ES-I3 (cell line): ENCODE results near the gene CDADC1.

Experiments used
- H3K36me3 ChIP-seq: 2 replicates; pipeline ENCODE4 v1.6.1; 2013; ENCODE audit warnings: mild to moderate bottlenecking, low read length, control low read depth, moderate library complexity; ENCODE audit not compliant: insufficient read depth
- H3K4me1 ChIP-seq: 2 replicates; pipeline ENCODE4 v1.6.1; 2013; ENCODE audit warnings: mild to moderate bottlenecking, control low read depth, low read length; ENCODE audit not compliant: insufficient read depth
- H3K9ac ChIP-seq: 2 replicates; pipeline ENCODE4 v1.6.1; 2013; ENCODE audit warnings: low read depth, mild to moderate bottlenecking, low read length, moderate library complexity
- H3K9me3 ChIP-seq: 2 replicates; pipeline ENCODE4 v1.6.1; 2013; ENCODE audit warnings: mild to moderate bottlenecking, low read length, moderate library complexity; ENCODE audit not compliant: control insufficient read depth, insufficient read depth

CDADC1 gene

GRCh38 chr13:49295244-49295643 is 47.5 kb downstream of the CDADC1 start:
- H3K4me1 ChIP-seq: no peaks in the 10 kb centered on the region
- H3K36me3 ChIP-seq: no peaks in the 10 kb centered on the region
- no peak overlapping the region for H3K9ac ChIP-seq
- no peaks in the 10 kb centered on the region for H3K9me3 ChIP-seq

DNA sequence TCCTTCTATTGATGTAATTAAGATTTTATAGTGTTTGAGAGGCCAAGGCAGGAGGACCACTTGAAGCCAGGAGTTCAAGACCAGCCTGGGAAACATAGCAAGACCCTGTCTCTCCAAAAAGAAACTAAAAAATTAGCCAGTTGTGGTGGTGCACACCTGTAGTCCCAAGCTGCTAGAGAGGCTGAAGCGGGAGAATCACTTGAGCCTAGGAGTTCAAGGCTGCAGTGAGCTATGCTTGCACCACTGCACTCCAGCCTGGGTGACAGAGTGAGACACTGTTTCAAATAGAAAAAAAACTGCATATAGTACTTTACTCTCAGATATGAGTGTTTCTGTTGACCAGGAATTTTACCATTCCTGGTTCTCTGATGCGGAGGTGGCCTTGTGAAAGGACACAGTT is 48.9 kb downstream of the CDADC1 start:
- Histone ChIP-seq H3K36me3 (no peaks in the 10 kb centered on the region), H3K9me3 (no peaks in the 10 kb centered on the region), H3K4me1 (no peaks in the 10 kb centered on the region), H3K9ac (no peak overlapping the region)

GRCh38 chr13:49297338-49297737 is 49.6 kb downstream of the CDADC1 start:
- Histone ChIP-seq H3K36me3 (no peaks in the 10 kb centered on the region), H3K4me1 (no peaks in the 10 kb centered on the region), H3K9me3 (no peaks in the 10 kb centered on the region), H3K9ac (no peak overlapping the region)

GRCh38 chr13:49298416-49298815 is 50.7 kb downstream of the CDADC1 start:
- no peaks in the 10 kb centered on the region for H3K4me1 ChIP-seq
- H3K9me3 ChIP-seq: no peaks in the 10 kb centered on the region
- H3K9ac ChIP-seq: no peak overlapping the region
- no peaks in the 10 kb centered on the region for H3K36me3 ChIP-seq

DNA sequence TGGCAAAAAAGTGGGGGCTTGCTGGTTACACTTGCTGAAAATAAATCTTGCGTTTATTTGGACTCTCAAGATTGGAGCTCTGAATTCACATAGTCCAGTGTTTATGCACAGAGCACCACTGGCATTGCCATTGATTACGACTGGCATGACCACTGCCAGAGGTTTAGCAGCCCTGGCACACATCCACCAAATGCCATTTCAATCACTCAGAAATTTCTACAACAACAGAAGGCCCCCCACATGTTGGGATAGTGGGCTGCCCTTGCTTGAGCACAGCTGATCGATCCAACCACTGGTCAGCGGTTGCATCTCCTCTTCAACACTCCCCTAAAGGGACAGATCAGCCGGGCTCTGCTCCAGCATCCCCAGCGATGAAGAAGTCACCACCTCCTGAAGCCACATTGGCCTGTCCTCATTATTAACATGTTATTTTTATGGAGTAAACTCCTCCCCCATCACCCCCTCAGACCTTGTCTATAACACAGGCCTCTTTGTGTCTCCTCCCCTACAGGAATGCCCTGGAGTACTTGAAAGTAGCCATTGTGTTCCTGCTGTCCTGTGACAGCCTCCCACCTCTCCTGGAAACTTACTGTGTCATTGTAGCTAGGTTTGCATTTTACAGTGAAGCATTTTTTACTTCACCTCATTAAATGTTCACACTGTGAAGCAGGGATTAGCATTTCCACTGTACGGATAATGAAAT is 51.3 kb downstream of the CDADC1 start:
- H3K36me3 ChIP-seq: no peaks in the 10 kb centered on the region
- no peaks in the 10 kb centered on the region for H3K4me1 ChIP-seq
- no peak overlapping the region for H3K9ac ChIP-seq
- H3K9me3 ChIP-seq: no peaks in the 10 kb centered on the region

DNA sequence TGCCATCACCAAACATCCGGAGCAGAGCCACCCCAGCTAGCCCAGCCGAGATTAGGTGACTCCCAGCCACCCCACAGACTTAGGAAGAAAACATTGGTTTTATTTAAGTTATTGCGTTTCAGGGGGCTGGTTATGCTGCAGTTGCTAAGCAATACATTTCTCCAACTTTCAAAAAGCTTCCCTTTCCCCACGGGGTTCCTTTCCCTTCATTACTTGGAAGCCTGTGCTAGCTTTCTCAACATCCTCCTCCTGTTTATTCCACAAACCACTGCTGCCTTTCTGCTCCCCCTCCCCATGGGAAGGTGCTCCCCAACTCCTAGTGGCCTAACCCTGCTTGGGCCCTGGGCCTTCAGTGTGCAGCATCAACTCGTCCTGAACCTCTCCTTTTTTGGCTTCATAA is 52.6 kb downstream of the CDADC1 start:
- Histone ChIP-seq H3K9me3 (no peaks in the 10 kb centered on the region), H3K4me1 (no peaks in the 10 kb centered on the region), H3K36me3 (no peaks in the 10 kb centered on the region), H3K9ac (no peak overlapping the region)

GRCh38 chr13:49300739-49301589 is 53.2 kb downstream of the CDADC1 start:
- Histone ChIP-seq H3K36me3 (no peaks in the 10 kb centered on the region), H3K4me1 (no peaks in the 10 kb centered on the region), H3K9me3 (no peaks in the 10 kb centered on the region), H3K9ac (peak overlapping the region; percentile 23; the same call in 1 of the 2 replicates)

DNA sequence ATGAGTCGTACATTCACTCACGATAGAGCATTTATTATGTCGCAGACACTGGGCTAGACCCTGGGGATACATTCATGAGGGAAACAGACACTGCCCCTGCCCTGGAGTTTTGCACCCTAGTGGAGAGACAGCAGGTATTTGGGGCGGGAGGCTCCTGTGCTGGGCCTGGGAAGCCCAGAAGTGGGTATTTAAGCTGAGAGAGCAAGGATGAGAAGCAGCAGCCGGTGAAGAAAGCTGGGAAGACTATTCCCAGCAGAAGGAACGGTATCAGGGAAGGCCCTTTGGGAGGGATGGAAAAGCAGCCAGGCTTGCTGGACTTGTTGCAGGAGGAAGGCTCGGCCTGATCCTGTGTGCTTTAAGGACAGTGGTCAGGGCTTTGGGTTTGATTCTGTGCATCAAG is 54.5 kb downstream of the CDADC1 start:
- Histone ChIP-seq H3K4me1 (no peaks in the 10 kb centered on the region), H3K9ac (no peak overlapping the region), H3K36me3 (no peaks in the 10 kb centered on the region), H3K9me3 (no peaks in the 10 kb centered on the region)

DNA sequence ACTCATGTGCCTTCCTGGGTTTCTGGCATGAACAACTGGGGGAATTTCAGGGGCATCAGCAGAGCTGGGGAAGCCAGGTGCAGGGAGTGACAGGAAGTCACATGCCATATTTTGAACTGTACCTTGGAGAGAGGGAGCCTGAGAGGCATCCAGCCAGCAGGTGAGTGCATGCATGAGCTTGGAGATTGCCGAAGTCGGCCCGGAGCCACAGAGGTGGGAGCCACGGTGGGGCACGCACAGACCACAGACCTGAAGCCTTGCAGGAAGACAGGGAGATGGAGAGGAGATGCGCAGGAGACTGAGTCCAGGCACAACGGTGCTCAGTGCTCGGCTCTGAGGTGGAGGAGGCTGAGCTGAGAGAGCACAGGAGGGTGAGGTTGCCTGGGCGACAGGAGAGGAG is 55.1 kb downstream of the CDADC1 start:
- no peak overlapping the region for H3K9ac ChIP-seq
- no peaks in the 10 kb centered on the region for H3K9me3 ChIP-seq
- no peaks in the 10 kb centered on the region for H3K4me1 ChIP-seq
- H3K36me3 ChIP-seq: no peaks in the 10 kb centered on the region

- no peaks in the 10 kb centered on the region for H3K36me3 ChIP-seq
- H3K4me1 ChIP-seq: no peaks in the 10 kb centered on the region
- H3K9ac ChIP-seq: no peak overlapping the region
- H3K9me3 ChIP-seq: no peaks in the 10 kb centered on the region
Measured at GRCh38 chr13:49303533-49304252, 56.0 kb downstream of the CDADC1 start.

DNA sequence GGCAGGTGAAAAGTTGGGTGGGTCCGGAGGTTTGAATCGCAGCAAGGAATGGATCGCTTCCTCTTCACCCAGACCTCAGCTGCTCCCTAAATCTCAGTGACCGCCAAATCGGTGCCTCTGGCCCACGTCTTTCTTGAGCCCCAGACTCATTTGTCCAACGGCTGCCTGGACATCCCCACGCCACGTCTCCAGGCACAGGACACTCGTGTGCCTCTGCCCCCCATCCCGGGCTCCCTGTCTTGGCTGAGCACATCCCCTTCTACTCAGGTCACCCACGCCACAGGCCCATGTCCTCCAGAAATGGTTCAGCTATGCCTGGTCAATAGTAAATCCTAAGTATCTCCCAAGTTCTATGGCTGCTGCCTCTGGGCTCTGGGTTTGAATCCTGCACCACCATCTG is 56.6 kb downstream of the CDADC1 start:
- Histone ChIP-seq H3K36me3 (no peaks in the 10 kb centered on the region), H3K9ac (no peak overlapping the region), H3K9me3 (no peaks in the 10 kb centered on the region), H3K4me1 (no peaks in the 10 kb centered on the region)

GRCh38 chr13:49304763-49305700 is 57.3 kb downstream of the CDADC1 start:
- no peak overlapping the region for H3K9ac ChIP-seq
- H3K4me1 ChIP-seq: no peaks in the 10 kb centered on the region
- H3K36me3 ChIP-seq: no peaks in the 10 kb centered on the region
- no peaks in the 10 kb centered on the region for H3K9me3 ChIP-seq

DNA sequence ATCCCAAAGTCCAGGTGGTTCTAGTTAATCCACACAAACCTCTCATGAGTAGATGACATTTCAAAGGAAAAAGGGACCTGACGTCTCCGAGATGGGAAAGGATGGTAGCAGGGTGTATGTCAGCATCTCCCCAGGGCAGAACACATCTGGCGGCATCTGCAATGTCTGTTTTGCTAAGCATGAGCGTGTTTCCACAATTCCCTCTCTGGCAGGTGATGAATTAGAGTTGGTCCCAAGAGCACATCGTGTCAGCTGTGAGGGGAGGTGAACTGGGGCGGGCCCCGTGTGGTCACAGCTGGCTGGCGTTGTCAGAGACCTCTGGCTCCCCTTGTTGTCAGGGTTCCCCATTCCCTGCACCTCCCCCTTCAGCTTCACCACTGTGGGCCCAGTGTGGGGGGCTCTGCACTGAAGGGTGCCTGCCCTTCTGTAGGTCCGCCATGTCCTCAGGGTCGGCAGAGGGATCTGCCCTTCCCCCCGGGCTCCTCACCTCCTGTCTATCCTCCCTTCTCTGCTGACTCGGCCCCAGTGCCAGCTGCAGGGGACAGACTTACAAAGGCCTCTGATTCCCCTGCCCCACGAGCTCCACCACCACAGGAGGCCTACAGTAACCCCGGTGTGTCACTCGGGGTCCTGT is 58.2 kb downstream of the CDADC1 start:
- Histone ChIP-seq H3K4me1 (no peaks in the 10 kb centered on the region), H3K9me3 (no peaks in the 10 kb centered on the region), H3K9ac (no peak overlapping the region), H3K36me3 (no peaks in the 10 kb centered on the region)
